Activated CD8-positive, alpha-beta memory T cell treated with anti-CD3 and anti-CD28 coated beads, Interleukin-2, amount 50 U/mL, for 24 hours (primary cell): Measurements from ENCODE around the gene ZEB2.

Source experiments
- DNase-seq: peaks from one replicate; pipeline ENCODE4 v3.0.0-alpha.2; 2020; ENCODE audit errors: extremely low read depth

The ZEB2 gene

GRCh38 chr2:144357623-144358373 lies 162.1 kb downstream of the ZEB2 start:
- no peak for DNase-seq

GRCh38 chr2:144356402-144356801 lies 163.5 kb downstream of the ZEB2 start:
- DNase-seq: no peak

GRCh38 chr2:144354953-144355352 lies 165.0 kb downstream of the ZEB2 start:
- no peak for DNase-seq

- no peak for DNase-seq
These were observed 168.2 kb downstream of the ZEB2 start for GRCh38 chr2:144351687-144352086.

- no peak for DNase-seq
These were observed 169.6 kb downstream of the ZEB2 start for GRCh38 chr2:144350151-144350802.

- no peak for DNase-seq
These were observed 170.2 kb downstream of the ZEB2 start for GRCh38 chr2:144349674-144350073.

- no peak for DNase-seq
These were observed 171.1 kb downstream of the ZEB2 start for GRCh38 chr2:144348846-144349245.

- no peak for DNase-seq
These were observed 173.7 kb downstream of the ZEB2 start for GRCh38 chr2:144346229-144346628.

GRCh38 chr2:144343145-144343544 lies 176.8 kb downstream of the ZEB2 start:
- DNase-seq: no peak

- no peak for DNase-seq
These were observed 178.4 kb downstream of the ZEB2 start for GRCh38 chr2:144341538-144341937.

- DNase-seq: no peak
These were observed 180.9 kb downstream of the ZEB2 start for GRCh38 chr2:144339048-144339447.

GRCh38 chr2:144334551-144334950 lies 185.4 kb downstream of the ZEB2 start:
- no peak for DNase-seq
